ENCODE data around the gene PTCD2. TPM values are rescaled to one million over a fixed set of nuclear protein-coding genes. Genes with fewer than 3 reads are reported as not detected.

PTCD2 gene
- total RNA-seq, 1 donor from 2014 or later = 6.9 TPM

- intact Hi-C loops (cut with DNase I) = no loop called here
- Histone ChIP-seq H3K27ac (no peak overlapping the region), H3K36me3 (peaks cover 0 to 17% of the 10 kb centered on the region in 2 donors), H3K4me1 (no peaks in the 10 kb centered on the region), H3K9me3 (no peaks in the 10 kb centered on the region), H3K4me3 (no peak overlapping the region), H3K27me3 (no peaks in the 10 kb centered on the region)
- TF ChIP-seq CTCF (IDR thresholded peaks at IDR 0.05) (no peak), POLR2A (IDR thresholded peaks at IDR 0.05) (no peak), POLR2AphosphoS5 (IDR thresholded peaks at IDR 0.05; ENCODE audit: insufficient read depth in 1 of 2, low read depth in 1 of 2) (no peak)
- no peak for DNase-seq (ENCODE audit: extremely low spot score in 2 of 2)
These were observed 39.7 kb downstream of the PTCD2 start for GRCh38 chr5:72359886-72360285.

- no peaks in the 10 kb centered on the region for H3K4me1 ChIP-seq
- intact Hi-C loops (cut with DNase I) = no loop called here
- DNase-seq (ENCODE audit: extremely low spot score in 2 of 2) = no peak
These were observed 43.1 kb downstream of the PTCD2 start for GRCh38 chr5:72363166-72363802.

GRCh38 chr5:72364171-72364570 lies 44.0 kb downstream of the PTCD2 start:
- TF ChIP-seq CTCF (IDR thresholded peaks at IDR 0.05) = no peak
- no peak for TF ChIP-seq POLR2AphosphoS5 (IDR thresholded peaks at IDR 0.05; ENCODE audit: insufficient read depth in 1 of 2, low read depth in 1 of 2)
- no peak for TF ChIP-seq POLR2A (IDR thresholded peaks at IDR 0.05)
- DNase-seq (ENCODE audit: extremely low spot score in 2 of 2) = no peak
- Histone ChIP-seq H3K27ac (no peak overlapping the region), H3K4me3 (no peak overlapping the region), H3K27me3 (no peaks in the 10 kb centered on the region), H3K9me3 (no peaks in the 10 kb centered on the region), H3K4me1 (no peaks in the 10 kb centered on the region), H3K36me3 (peaks cover 0 to 17% of the 10 kb centered on the region in 2 donors)
- intact Hi-C loops (cut with DNase I) = no loop called here

More at GRCh38 chr5:72363166-72363802, 43.1 kb downstream of the PTCD2 start:
- no peak overlapping the region for H3K4me3 ChIP-seq
- H3K27me3 ChIP-seq = no peaks in the 10 kb centered on the region
- H3K27ac ChIP-seq = no peak overlapping the region
- peaks cover 0 to 17% of the 10 kb centered on the region in 2 donors for H3K36me3 ChIP-seq
- H3K9me3 ChIP-seq = no peaks in the 10 kb centered on the region
- TF ChIP-seq POLR2AphosphoS5 (IDR thresholded peaks at IDR 0.05; ENCODE audit: insufficient read depth in 1 of 2, low read depth in 1 of 2) = no peak
- TF ChIP-seq CTCF (IDR thresholded peaks at IDR 0.05) = no peak
- TF ChIP-seq POLR2A (IDR thresholded peaks at IDR 0.05) = no peak

GRCh38 chr5:72364951-72365350 lies 44.8 kb downstream of the PTCD2 start:
- Histone ChIP-seq H3K36me3 (peaks cover 0 to 12% of the 10 kb centered on the region in 2 donors), H3K27ac (no peak overlapping the region), H3K27me3 (no peaks in the 10 kb centered on the region), H3K4me3 (no peak overlapping the region), H3K9me3 (no peaks in the 10 kb centered on the region), H3K4me1 (no peaks in the 10 kb centered on the region)
- TF ChIP-seq POLR2AphosphoS5 (IDR thresholded peaks at IDR 0.05; ENCODE audit: insufficient read depth in 1 of 2, low read depth in 1 of 2) = no peak
- no peak for TF ChIP-seq POLR2A (IDR thresholded peaks at IDR 0.05)
- TF ChIP-seq CTCF (IDR thresholded peaks at IDR 0.05) = no peak
- intact Hi-C loops (cut with DNase I) = no loop called here
- DNase-seq (ENCODE audit: extremely low spot score in 2 of 2) = no peak

GRCh38 chr5:72366324-72366976 lies 46.3 kb downstream of the PTCD2 start:
- H3K4me3 ChIP-seq = no peak overlapping the region
- H3K9me3 ChIP-seq = no peaks in the 10 kb centered on the region
- no peaks in the 10 kb centered on the region for H3K36me3 ChIP-seq
- no peaks in the 10 kb centered on the region for H3K27me3 ChIP-seq
- TF ChIP-seq POLR2AphosphoS5 (IDR thresholded peaks at IDR 0.05; ENCODE audit: insufficient read depth in 1 of 2, low read depth in 1 of 2) (peak in 1 of 2 donors; percentile 24), POLR2A (IDR thresholded peaks at IDR 0.05) (no peak), CTCF (IDR thresholded peaks at IDR 0.05) (peak; percentile 50 to 86 (median 62))
- no peaks in the 10 kb centered on the region for H3K4me1 ChIP-seq
- H3K27ac ChIP-seq = no peak overlapping the region
- no peak for DNase-seq (ENCODE audit: extremely low spot score in 2 of 2)
- intact Hi-C loops (cut with DNase I) = no loop called here
